GM18505 (cell line): ENCODE measurements around the gene PHF12.
A peak's percentile ranks its signal among the peaks of the same experiment; 100 is the strongest.

Experiments
- ATAC-seq: cut with Tn5 transposase; IDR thresholded peaks from one replicate; pipeline ENCODE4 v1.9.1; 2021; ENCODE audit not compliant: unreplicated experiment
- POLR2A ChIP-seq: IDR thresholded peaks from 4 replicates; pipeline ENCODE4 v1.6.1; 2011; ENCODE audit warnings: borderline replicate concordance; ENCODE audit not compliant: insufficient read depth, insufficient read length; ENCODE audit errors: extremely low read depth

PHF12 gene

DNA sequence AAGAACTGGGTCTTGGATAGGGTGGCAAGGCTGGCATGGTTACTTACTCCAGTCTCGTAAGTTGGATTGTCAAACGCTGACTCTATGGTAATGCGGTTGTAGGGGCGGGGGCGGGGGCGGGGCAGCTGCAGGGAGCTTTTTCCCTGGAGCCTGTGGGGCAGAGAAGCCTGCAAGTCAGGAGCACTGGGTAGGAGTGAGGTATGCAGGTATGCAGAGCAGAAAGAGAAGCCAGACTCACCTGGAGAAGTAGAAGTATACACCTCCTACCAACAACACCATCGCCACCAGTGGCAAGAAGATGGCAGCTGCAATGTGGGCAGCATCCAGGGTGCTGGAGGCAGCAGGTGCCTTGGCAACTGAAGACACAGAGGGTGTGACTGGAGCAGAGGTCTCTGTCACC is 4.8 kb upstream of the PHF12 start:
- TF ChIP-seq POLR2A = no peak
- no peak for ATAC-seq

DNA sequence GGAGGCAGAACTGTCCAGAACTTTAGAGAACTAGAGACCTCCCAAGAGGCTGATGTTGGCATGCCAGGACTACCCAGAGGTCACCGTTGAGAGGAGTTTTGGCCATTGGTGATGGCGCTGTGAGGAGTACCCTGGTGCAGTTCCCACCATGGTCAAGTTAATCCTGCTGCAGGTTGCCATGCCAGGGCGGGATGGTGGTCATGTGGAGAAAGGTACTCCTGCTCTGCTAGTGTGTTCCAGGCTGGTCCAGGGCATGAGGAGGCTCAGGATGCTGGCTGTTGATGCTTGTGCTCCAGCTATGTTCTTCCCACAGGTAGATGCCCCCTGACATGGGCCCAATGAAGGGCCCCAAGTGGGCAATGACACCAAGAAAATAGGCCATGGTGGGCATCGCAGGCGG is 4.1 kb upstream of the PHF12 start:
- TF ChIP-seq POLR2A = no peak
- ATAC-seq = no peak

DNA sequence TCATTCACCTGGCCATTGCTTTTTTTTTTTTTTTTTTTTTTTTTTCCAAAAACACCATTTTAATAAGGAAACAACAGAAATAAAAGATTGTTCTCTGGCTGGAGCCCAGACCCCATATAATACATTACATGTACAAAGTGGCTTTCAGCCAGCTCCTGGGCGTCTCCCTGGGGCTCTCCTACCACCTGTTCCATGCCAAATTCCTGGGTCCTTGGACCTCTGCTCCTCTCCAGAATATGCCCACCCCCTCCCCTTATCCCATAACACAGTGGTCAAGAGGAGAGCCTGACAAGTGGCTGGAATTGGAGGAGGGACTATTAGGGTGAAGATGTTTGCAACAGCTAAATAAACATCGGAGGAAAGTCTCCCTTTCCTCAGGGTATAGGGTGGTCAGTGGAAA is 3.6 kb upstream of the PHF12 start:
- no peak for ATAC-seq
- TF ChIP-seq POLR2A = no peak

DNA sequence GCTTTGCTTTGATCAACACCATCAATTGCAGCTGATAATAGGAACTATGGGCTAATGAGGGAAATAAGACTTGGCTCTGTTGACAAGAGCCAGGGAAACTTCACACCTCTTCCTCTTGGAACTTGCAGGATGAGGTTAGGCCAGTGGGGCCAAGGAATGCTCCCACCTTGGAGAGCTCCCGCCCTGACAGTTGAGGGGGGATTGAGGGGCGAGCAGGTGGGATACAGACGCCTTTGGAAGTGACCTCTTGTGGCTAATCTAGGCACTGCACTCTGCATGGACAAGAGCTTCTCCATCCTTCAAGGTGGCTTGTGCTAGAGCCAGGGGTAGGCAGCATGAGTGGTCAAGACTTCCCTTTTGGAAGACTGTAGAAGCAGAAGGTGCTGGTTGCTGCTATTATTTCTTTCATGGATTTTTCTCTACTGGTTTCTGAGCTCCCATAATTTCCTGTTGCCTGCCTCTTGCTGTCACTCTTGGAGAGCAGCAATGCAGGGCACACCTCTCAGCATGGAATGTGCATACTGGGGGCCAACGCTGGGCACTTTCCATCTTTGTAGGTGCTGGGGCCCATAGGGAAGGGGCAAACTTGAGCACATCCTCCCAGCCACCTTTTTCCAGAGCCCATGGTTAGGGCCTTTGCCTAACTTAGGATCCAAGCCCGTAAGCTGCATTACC is 2.3 kb upstream of the PHF12 start:
- TF ChIP-seq POLR2A = no peak
- ATAC-seq = no peak

GRCh38 chr17:28951991-28952975 is 965 bp upstream of the PHF12 start:
- peak; percentile 48 for ATAC-seq
- TF ChIP-seq POLR2A = peak; percentile 73

DNA sequence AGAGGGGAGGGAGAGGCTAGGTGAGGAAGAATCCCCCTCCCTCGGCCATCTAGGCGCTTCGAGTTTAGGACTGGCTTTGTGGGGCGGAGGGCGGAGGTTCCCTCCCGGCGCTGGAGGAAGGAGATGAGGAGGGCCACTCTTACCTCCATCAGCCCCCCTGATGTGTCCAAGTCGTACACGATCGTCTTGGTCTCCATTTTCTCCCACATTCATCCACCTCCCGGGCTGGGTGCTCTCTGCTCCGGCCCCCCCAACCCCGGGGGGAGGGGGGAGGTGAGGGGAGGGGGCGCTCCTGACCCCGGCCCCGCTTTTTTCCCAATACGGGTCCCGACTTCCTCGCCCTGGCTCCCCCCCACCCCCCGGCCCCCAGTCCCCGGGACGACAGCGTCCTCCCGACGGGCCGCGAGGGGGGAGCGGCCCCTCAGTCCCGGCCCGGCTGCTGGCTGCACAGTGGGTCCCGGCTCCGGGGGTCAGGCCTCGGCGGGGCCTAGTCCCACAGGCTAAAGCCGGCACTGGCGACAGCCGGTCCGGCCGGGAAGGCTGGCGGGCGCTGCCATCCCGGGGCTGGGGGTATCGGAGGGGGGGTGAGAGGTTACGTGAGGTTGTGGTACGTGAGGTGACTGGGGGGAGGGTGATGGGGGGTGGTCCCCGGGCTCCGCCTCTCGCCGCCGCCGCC is 428 bp downstream of the PHF12 start:
- no peak for ATAC-seq
- no peak for TF ChIP-seq POLR2A

DNA sequence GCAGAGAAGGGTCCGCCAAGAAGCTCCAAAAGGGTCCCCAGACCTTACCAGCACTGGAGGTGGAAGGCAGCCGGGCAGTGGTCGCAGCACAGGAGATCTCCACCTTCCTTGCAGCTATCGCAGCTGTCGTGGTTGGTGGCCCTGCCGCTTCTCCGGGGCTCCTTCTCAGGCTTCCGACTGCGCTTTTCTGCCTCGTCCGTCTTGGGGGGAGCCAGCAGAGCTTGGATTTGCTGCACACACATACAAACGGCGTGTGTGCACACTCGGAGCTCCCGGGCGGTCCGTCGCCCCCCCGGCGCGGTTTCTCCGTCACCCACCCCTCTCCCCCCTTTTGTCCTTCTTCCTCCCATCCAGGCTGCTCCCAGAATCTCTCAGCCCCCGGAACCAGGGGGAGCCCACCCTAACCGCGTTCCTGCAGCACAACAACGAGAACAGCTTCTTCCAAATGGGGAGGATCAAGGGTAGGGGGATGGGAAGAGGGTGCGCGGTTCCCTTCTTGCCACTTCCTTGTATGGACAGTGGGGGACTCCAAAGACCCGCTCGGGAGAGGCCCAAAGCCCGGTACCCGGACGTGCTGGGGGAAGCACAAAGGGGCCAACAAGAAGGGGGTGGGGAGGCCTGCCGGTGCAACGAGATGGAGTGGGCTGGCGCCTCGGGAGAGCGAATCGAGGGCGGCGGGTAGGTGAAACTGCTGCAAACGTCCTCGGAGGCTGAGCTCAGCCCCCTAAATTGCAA is 1.1 kb downstream of the PHF12 start:
- peak; percentile 17 for TF ChIP-seq POLR2A
- no peak for ATAC-seq

DNA sequence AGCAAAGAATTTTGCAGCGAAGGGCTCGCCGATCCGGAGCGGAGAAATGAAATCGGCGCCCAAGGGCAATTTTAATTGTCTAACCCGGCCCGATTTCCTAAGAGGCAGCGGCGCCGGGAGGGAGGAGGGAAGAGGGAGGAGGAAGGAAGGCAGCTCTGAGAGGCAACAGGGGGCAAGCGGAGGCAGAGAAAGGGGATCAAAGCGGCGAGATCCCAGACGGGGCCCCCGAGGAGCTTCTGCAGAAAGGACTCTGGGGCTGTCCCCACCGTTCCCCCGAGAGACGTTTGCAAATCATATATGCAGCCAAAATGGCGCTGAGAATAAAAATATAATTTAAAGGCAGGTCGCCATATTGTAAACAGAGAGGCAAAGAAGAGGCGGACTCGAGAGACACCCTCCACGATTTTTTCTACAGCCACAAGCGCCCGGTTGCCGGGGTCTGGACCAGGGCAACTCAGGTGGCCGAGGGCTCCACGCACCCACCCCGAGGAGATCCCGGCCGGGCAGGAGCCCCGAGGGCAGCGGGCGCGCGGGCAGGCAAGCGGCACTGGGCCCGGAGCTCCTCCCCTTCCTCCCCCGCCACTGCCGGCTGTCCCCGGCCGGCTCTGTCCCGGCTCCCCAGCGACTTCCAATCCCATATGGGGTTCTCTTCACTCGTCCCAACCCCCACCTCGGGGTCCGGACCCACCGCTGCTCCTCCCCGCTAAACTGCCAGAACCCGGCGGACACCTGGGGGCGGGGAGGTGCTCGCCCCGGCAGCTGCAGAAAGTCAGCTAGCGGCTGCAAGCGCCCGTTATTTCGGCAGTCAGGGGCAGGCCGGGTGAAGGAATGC is 1.9 kb downstream of the PHF12 start:
- TF ChIP-seq POLR2A = peak; percentile 60
- ATAC-seq = no peak

- ATAC-seq = no peak
- no peak for TF ChIP-seq POLR2A
Observed at GRCh38 chr17:28948873-28949184, 2.5 kb downstream of the PHF12 start.

- TF ChIP-seq POLR2A = no peak
- ATAC-seq = no peak
Observed at GRCh38 chr17:28948342-28948741, 3.0 kb downstream of the PHF12 start.

DNA sequence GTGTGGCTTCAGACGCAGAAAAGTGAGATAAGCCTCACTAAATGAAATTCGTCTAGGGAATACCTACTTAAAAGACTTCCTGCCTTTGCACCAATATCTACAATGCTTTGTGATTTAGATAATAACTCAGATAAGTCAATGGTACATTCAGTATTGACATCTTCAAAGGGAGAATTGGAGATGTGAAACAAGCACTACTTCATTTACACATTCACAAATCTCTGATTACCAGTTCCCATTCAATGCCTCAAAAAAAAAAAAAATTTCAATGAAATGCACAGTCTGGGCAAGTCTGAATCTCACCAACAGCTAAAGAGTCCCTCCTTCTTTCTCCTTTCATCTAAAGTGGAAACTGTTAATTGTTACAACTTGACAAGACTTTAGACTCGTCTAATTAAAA is 3.7 kb downstream of the PHF12 start:
- ATAC-seq = no peak
- TF ChIP-seq POLR2A = no peak

DNA sequence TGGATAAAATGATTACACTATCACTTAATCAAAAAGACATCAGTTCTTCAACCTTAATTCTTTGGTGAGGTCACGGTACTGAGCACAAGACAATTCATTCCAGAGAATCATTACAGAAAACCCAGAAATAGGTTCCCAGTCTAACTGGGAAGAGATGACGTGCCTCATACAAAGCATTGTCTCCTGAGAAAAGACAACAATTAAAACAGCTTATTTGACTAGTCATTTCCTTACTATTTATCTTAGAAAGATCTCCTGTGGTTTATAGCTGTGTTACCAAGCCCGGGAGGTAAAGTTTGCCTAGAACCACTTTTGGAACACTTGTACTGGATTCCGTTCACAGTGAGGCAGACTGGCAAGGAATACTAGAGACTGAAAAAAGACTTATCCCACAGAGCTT is 5.1 kb downstream of the PHF12 start:
- no peak for ATAC-seq
- no peak for TF ChIP-seq POLR2A
